Tibial nerve (tissue), 4 donors: Measurements from ENCODE around the gene MEIS1. TPM values are rescaled to one million over a fixed set of nuclear protein-coding genes. Genes with fewer than 3 reads are reported as not detected.

ENCODE experiments used
- DNase-seq, 2 donors: peaks; one replicate each; pipeline ENCODE4 v3.0.0-alpha.2; 2019; ENCODE audit warnings: low spot score in 2 of 2
- H3K27ac ChIP-seq, 4 donors: fragments of 200-600 bp; sonication (generic) in 3 of 4; one replicate each; pipeline ENCODE4 v1.5.1; 2017 to 2019; ENCODE audit warnings: mild to moderate bottlenecking in 1 of 4
- H3K27me3 ChIP-seq, 2 donors: fragments of 200-600 bp; sonication (generic) in 1 of 2; one replicate each; pipeline versions ENCODE4 v1.5.1 to v1.6.0; 2017 to 2019
- H3K36me3 ChIP-seq, 3 donors: fragments of 200-600 bp; sonication (generic); one replicate each; pipeline ENCODE4 v1.5.1; 2018 to 2019
- H3K4me1 ChIP-seq, 4 donors: fragments of 200-600 bp; sonication (generic) in 3 of 4; one replicate each; pipeline ENCODE4 v1.5.1; 2017 to 2019
- H3K4me3 ChIP-seq, 4 donors: fragments of 200-600 bp; sonication (generic) in 3 of 4; one replicate each; pipeline ENCODE4 v1.5.1; 2017 to 2019; ENCODE audit warnings: mild to moderate bottlenecking in 1 of 4, moderate library complexity in 1 of 4
- H3K9me3 ChIP-seq, 4 donors: fragments of 200-600 bp; sonication (generic) in 3 of 4; one replicate each; pipeline ENCODE4 v1.5.1; 2017 to 2019
- EP300 ChIP-seq, 2 donors: sonication (generic); formaldehyde crosslinking; IDR thresholded peaks; one replicate each; pipeline ENCODE4 v1.6.1; 2017; ENCODE audit warnings: antibody characterized with exemption in 2 of 2, mild to moderate bottlenecking in 1 of 2
- POLR2A ChIP-seq, 2 donors: fragments of 450-650 bp; IDR thresholded peaks; one replicate each; pipeline ENCODE4 v1.6.1; 2017; ENCODE audit warnings: antibody characterized with exemption in 2 of 2, mild to moderate bottlenecking in 2 of 2, moderate library complexity in 2 of 2
- WGBS, 2 donors: methylation state at CpG; one replicate each; pipeline ENCODE4 v1.1.5; 2018; 5-methylcytosine and 5-hydroxymethylcytosine counted together
- total RNA-seq, 4 donors: library from RNA; depleted of rRNA; stranded (reverse); fragments of >200 nt; gene quantifications; one replicate each; pipeline ENCODE4 v1.1.0, GENCODE V29; 2016
- TF ChIP-seq, protein P1 (sequence below), 5 experiments: fragments of 200-600 bp in 3 of 5; fragments of 450-650 bp in 2 of 5; sonication (generic) in 3 of 5; IDR thresholded peaks; one replicate each; pipeline ENCODE4 v1.5.1; 2016 to 2019; ENCODE audit warnings: antibody characterized with exemption in 5 of 5, mild to moderate bottlenecking in 3 of 5, moderate library complexity in 2 of 5

The MEIS1 gene
- total RNA-seq, 4 donors from 2014 or later = 9.0 to 18.4 (median 12.5) TPM

DNA sequence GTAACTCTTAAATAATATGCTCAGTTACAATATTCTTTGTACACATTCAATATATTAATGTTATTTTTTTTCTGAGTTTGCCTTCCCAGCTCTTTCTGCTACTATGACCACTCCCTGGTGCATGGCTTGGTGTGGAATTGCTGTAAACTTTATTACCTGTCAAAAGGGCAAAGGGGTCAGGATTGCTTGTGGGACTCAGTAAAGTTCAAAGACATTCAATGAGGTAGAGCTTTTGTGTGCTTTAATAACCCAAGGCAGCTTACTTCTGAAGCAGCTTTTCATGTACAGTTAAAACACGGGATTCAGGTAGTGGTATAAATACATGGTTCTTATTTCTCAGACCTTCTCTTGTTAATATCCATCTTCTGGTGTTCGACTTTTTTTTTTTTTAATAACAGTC, 132.8 kb downstream of the MEIS1 start:
- TF ChIP-seq EP300 (IDR thresholded peaks at IDR 0.05) (no peak), POLR2A (IDR thresholded peaks at IDR 0.05) (no peak)
- TF ChIP-seq, protein P1, sequence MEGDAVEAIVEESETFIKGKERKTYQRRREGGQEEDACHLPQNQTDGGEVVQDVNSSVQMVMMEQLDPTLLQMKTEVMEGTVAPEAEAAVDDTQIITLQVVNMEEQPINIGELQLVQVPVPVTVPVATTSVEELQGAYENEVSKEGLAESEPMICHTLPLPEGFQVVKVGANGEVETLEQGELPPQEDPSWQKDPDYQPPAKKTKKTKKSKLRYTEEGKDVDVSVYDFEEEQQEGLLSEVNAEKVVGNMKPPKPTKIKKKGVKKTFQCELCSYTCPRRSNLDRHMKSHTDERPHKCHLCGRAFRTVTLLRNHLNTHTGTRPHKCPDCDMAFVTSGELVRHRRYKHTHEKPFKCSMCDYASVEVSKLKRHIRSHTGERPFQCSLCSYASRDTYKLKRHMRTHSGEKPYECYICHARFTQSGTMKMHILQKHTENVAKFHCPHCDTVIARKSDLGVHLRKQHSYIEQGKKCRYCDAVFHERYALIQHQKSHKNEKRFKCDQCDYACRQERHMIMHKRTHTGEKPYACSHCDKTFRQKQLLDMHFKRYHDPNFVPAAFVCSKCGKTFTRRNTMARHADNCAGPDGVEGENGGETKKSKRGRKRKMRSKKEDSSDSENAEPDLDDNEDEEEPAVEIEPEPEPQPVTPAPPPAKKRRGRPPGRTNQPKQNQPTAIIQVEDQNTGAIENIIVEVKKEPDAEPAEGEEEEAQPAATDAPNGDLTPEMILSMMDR (IDR thresholded peaks at IDR 0.05) = no peak
- H3K27ac ChIP-seq = no peak overlapping the region
- no peak overlapping the region for H3K4me3 ChIP-seq
- 60 to 63% methylated on average over 2 of the region's 2 CpGs for WGBS, 2 donors
- no peaks in the 10 kb centered on the region for H3K9me3 ChIP-seq
- H3K36me3 ChIP-seq = peaks cover 0 to 7% (median 0%) of the 10 kb centered on the region in 3 donors
- H3K27me3 ChIP-seq = no peaks in the 10 kb centered on the region
- H3K4me1 ChIP-seq = no peaks in the 10 kb centered on the region
- no peak for DNase-seq

DNA sequence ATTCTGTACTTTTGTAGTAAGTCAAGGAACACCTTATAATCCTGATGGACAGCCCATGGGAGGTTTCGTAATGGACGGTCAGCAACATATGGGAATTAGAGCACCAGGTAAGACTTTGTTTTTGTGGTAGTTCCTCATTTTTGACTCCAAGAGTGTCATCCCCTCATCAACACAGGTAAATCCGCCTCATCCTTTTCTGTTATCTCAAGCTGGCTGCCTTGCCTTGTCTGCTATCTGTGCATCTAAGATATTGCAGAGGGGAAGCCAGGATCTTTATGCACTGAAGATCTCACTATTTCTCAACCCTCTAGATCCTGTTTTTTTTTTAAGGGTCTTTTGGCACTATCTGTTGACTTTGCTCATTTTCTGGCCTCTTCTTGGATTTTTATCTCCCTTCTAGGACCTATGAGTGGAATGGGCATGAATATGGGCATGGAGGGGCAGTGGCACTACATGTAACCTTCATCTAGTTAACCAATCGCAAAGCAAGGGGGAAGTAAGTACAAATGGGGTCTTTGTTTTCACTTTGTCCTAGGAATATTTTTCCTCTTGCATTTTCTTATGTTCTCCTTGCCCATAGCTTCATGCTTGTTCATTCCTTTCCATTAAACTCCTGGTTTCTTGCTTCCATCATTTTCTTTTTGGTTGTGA, 133.8 kb downstream of the MEIS1 start:
- TF ChIP-seq POLR2A (IDR thresholded peaks at IDR 0.05) = no peak
- 83 to 84% methylated on average over 4 of the region's 4 CpGs for WGBS, 2 donors
- no peak overlapping the region for H3K27ac ChIP-seq
- no peaks in the 10 kb centered on the region for H3K9me3 ChIP-seq
- DNase-seq = no peak
- peaks cover 0 to 7% (median 0%) of the 10 kb centered on the region in 3 donors for H3K36me3 ChIP-seq
- H3K4me3 ChIP-seq = no peak overlapping the region
- peaks cover 0 to 6% of the 10 kb centered on the region in 2 donors for H3K27me3 ChIP-seq
- H3K4me1 ChIP-seq = no peaks in the 10 kb centered on the region

DNA sequence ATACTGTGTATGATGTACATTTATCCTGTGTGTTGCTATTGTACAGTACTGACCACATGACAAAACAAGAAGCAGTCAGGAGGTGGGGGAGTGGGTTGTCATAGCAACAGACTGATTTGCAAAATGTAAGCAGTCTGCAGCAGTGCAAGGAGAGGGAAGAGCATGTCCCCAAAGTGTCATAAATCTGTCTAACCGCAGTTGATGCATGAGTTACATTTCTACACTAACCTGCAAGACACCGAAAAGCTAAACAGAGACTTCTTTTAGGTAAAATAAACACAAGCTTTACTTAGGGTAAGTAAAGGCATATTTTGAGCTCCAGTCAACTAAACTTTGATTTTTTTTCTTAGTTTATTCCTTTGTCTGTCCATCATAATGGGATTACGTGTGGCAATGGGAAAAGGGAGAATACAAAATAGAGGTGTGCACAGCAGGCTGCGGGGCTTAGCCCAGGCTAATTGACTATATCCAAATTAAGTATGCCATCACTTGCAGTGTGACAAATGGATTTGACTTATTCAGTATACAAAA, 134.5 kb downstream of the MEIS1 start:
- DNase-seq = no peak
- no peak overlapping the region for H3K27ac ChIP-seq
- TF ChIP-seq, protein P1 (IDR thresholded peaks at IDR 0.05) = no peak
- TF ChIP-seq EP300 (IDR thresholded peaks at IDR 0.05) (no peak), POLR2A (IDR thresholded peaks at IDR 0.05) (no peak)

DNA sequence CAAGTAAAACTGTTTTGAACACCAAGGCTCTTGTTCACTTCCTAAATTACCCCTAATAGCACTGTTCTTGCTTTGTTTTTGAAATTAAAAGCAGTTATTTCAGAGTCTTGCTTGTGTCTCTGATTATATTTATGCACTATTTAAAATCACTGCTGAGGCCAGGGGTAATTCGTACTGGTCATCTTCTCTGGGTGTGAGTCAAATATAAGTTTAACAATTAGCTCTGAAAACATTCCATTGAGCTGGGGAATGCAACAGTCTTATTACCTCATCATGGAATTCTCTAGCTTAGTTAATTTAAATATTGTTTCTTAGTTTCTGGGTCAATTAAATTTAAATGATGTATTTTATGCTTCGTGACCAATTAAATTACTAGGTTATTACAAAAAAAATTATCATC, 135.0 kb downstream of the MEIS1 start:
- Histone ChIP-seq H3K27me3 (peaks cover 0 to 9% of the 10 kb centered on the region in 2 donors), H3K4me3 (no peak overlapping the region), H3K9me3 (no peaks in the 10 kb centered on the region), H3K36me3 (peaks cover 0 to 7% (median 0%) of the 10 kb centered on the region in 3 donors), H3K4me1 (peaks cover 0 to 7% (median 0%) of the 10 kb centered on the region in 4 donors), H3K27ac (no peak overlapping the region)
- WGBS, 2 donors = 74 to 75% methylated on average over 2 of the region's 2 CpGs
- no peak for DNase-seq
- TF ChIP-seq POLR2A (IDR thresholded peaks at IDR 0.05) = no peak

More for the DNA sequence above, 134.5 kb downstream of the MEIS1 start:
- 46 to 54% methylated on average over 4 of the region's 4 CpGs for WGBS, 2 donors
- Histone ChIP-seq H3K4me3 (no peak overlapping the region), H3K9me3 (no peaks in the 10 kb centered on the region), H3K4me1 (peaks cover 0 to under 1% (median 0%) of the 10 kb centered on the region in 4 donors), H3K27me3 (peaks cover 0 to 9% of the 10 kb centered on the region in 2 donors), H3K36me3 (peaks cover 0 to 7% (median 0%) of the 10 kb centered on the region in 3 donors)

DNA sequence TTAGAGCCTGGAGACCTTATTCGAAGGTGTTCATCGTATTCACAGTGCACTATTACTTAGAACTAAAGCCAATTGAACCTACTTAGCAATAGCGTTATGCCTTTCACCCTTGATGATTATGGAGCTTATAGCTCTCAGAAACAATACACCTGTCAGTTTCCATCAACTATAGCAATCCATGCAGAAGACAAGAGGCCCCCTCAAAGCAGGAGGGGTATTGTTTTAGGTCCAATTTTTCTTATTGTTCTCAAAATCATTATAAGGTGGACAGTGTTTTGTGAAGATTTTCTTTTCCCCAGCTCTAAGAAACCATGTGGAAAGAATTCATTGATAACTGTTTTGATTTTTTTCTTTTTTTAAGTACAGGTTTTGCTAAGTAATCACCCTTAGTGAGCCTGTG, 135.5 kb downstream of the MEIS1 start:
- TF ChIP-seq POLR2A (IDR thresholded peaks at IDR 0.05) = no peak
- TF ChIP-seq, protein P1 (IDR thresholded peaks at IDR 0.05) = no peak
- TF ChIP-seq EP300 (IDR thresholded peaks at IDR 0.05) = no peak
- peaks cover 0 to 14% of the 10 kb centered on the region in 2 donors for H3K27me3 ChIP-seq
- DNase-seq = no peak
- H3K4me3 ChIP-seq = no peak overlapping the region
- no peak overlapping the region for H3K27ac ChIP-seq
- peaks cover 0 to 7% (median 0%) of the 10 kb centered on the region in 3 donors for H3K36me3 ChIP-seq
- H3K9me3 ChIP-seq = no peaks in the 10 kb centered on the region
- WGBS, 2 donors = 87 to 88% methylated on average over 3 of the region's 3 CpGs
- H3K4me1 ChIP-seq = peaks cover 0 to 9% (median 1%) of the 10 kb centered on the region in 4 donors

DNA sequence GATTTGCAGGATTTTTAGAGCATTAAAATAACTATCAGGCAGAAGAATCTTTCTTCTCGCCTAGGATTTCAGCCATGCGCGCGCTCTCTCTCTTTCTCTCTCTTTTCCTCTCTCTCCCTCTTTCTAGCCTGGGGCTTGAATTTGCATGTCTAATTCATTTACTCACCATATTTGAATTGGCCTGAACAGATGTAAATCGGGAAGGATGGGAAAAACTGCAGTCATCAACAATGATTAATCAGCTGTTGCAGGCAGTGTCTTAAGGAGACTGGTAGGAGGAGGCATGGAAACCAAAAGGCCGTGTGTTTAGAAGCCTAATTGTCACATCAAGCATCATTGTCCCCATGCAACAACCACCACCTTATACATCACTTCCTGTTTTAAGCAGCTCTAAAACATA, 137.0 kb downstream of the MEIS1 start:
- WGBS, 2 donors = 79 to 85% methylated on average over 6 of the region's 6 CpGs

More for the DNA sequence above, 137.0 kb downstream of the MEIS1 start:
- TF ChIP-seq, protein P1 (IDR thresholded peaks at IDR 0.05) = no peak
- no peak for TF ChIP-seq POLR2A (IDR thresholded peaks at IDR 0.05)
- TF ChIP-seq EP300 (IDR thresholded peaks at IDR 0.05) = no peak
- Histone ChIP-seq H3K27me3 (peaks cover 0 to 28% of the 10 kb centered on the region in 2 donors), H3K9me3 (no peaks in the 10 kb centered on the region), H3K36me3 (peaks cover 0 to 7% (median 0%) of the 10 kb centered on the region in 3 donors), H3K4me1 (peaks cover 0 to 24% (median 14%) of the 10 kb centered on the region in 4 donors), H3K4me3 (no peak overlapping the region), H3K27ac (no peak overlapping the region)
- DNase-seq = no peak
